OCI-LY3 (cell line): ENCODE measurements around the gene PDS5B.

Experiments used
- EZH2phosphoT487 ChIP-seq: fragments of 200-600 bp; shearing (Covaris generic); IDR thresholded peaks from 2 replicates; pipeline ENCODE4 v1.6.1; 2018; ENCODE audit warnings: antibody characterized with exemption, mixed run types, low read depth
- TF ChIP-seq, protein P1 (sequence below): fragments of 200-600, 300-600 bp; sonication (generic); IDR thresholded peaks from 2 replicates; pipeline ENCODE4 v1.5.1; 2014; ENCODE audit warnings: antibody characterized with exemption, low read length, low read depth

DNA sequence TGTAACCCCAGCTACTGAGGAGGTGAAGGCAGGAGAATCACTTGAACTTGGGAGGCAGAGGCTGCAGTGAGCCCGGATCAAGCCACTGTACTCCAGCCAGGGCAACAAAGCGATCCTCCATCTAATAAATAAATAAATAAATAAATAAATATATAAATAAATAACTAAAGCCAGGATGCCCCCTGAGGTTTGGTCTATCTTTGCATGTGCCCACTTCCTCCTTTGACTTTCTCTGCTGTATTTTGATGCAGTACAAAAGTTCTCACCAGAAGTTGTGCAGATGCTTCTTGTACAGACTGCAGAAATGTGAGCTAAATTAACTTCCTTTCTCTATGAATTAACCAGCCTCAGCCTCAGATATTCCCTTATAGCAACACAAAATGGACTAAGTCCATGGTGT lies 41.2 kb upstream of the PDS5B start:
- TF ChIP-seq, protein P1, sequence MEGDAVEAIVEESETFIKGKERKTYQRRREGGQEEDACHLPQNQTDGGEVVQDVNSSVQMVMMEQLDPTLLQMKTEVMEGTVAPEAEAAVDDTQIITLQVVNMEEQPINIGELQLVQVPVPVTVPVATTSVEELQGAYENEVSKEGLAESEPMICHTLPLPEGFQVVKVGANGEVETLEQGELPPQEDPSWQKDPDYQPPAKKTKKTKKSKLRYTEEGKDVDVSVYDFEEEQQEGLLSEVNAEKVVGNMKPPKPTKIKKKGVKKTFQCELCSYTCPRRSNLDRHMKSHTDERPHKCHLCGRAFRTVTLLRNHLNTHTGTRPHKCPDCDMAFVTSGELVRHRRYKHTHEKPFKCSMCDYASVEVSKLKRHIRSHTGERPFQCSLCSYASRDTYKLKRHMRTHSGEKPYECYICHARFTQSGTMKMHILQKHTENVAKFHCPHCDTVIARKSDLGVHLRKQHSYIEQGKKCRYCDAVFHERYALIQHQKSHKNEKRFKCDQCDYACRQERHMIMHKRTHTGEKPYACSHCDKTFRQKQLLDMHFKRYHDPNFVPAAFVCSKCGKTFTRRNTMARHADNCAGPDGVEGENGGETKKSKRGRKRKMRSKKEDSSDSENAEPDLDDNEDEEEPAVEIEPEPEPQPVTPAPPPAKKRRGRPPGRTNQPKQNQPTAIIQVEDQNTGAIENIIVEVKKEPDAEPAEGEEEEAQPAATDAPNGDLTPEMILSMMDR = no peak
- TF ChIP-seq EZH2phosphoT487 = no peak
